ENCODE measurements around the gene GIMD1. TPM values are rescaled to one million over a fixed set of nuclear protein-coding genes. Genes with fewer than 3 reads are reported as not detected.

GIMD1 gene
- total RNA-seq, 4 donors from 2014 or later: not detected

DNA sequence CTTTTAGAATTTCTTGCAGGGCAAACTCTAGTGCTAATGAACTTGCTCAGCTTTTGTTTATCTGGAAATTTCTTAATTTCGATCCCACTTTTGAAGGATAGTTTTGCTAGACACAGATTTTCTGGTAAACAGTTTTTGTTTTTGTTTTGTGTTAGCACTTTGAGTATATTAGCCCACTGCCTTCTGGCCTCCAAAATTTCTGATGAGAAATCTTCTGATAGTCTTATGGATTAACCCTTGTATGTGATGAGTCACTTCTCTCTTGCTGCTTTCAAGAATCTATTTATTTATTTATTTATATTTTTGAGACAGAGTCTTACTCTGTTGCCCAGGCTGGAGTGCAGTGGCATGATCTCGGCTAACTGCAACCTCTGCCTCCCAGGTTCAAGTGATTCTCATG is 27.0 kb upstream of the GIMD1 start:
- H3K27me3 ChIP-seq: no peaks in the 10 kb centered on the region
- TF ChIP-seq, protein P1, sequence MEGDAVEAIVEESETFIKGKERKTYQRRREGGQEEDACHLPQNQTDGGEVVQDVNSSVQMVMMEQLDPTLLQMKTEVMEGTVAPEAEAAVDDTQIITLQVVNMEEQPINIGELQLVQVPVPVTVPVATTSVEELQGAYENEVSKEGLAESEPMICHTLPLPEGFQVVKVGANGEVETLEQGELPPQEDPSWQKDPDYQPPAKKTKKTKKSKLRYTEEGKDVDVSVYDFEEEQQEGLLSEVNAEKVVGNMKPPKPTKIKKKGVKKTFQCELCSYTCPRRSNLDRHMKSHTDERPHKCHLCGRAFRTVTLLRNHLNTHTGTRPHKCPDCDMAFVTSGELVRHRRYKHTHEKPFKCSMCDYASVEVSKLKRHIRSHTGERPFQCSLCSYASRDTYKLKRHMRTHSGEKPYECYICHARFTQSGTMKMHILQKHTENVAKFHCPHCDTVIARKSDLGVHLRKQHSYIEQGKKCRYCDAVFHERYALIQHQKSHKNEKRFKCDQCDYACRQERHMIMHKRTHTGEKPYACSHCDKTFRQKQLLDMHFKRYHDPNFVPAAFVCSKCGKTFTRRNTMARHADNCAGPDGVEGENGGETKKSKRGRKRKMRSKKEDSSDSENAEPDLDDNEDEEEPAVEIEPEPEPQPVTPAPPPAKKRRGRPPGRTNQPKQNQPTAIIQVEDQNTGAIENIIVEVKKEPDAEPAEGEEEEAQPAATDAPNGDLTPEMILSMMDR (IDR thresholded peaks at IDR 0.05): no peak
- no peak for TF ChIP-seq POLR2A (IDR thresholded peaks at IDR 0.05)
- no peak for DNase-seq
- H3K4me3 ChIP-seq: no peak overlapping the region
- no peaks in the 10 kb centered on the region for H3K36me3 ChIP-seq
- no peak overlapping the region for H3K27ac ChIP-seq
- H3K9me3 ChIP-seq: peaks cover 0 to 4% of the 10 kb centered on the region in 2 donors
- intact Hi-C loops (cut with DNase I; ENCODE audit: low total_unique reads): no loop called here
- no peaks in the 10 kb centered on the region for H3K4me1 ChIP-seq

DNA sequence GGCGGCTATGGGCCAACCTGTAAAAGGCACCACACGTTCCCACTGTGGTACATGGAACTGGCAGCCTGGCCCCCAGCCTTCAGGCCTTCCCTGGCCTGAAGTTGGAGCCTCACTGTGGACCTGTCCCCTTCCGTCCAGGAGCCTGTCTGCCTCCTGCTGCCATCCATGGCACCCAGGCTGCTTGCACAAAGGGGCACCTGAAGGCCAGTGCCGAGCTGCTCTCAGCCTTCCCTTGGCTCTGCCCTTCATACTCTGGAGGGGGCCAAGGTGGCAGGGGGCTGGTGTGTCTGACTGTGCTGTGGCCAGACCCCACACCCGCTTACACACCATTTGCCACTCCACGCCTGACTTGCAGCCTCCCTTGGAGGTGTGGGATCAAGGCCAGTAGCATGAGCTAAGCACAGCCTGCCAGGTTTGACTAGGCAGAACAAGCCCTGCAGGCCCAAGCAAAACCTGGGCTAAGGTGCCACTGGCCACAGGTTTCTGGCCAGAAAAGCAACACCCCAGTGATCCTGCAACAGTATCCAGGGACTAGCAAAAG is 17.3 kb upstream of the GIMD1 start:
- TF ChIP-seq, protein P1 (IDR thresholded peaks at IDR 0.05): no peak
- no peak for TF ChIP-seq POLR2A (IDR thresholded peaks at IDR 0.05)
- intact Hi-C loops (cut with DNase I; ENCODE audit: low total_unique reads): no loop called here
- DNase-seq: no peak

DNA sequence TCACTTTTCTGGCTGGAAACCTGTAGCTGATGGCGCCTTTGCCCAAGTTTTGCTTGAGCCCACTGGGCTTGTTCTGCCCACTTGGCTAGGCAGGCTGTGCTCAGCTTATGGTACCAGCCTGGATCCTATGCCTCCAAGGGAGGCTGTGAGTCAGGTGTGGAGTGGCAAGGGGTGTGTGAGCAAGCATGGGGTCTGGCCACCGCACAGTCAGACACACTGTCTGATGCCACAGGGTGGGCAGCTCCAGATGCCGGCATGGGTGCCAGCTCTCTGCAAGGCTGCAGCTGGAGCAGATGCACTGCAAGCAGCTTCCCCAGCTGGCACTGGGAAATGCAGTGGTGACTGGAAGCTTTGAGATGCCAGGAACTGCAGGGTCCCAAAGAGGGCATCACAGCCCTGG is 16.3 kb upstream of the GIMD1 start:
- intact Hi-C loops (cut with DNase I; ENCODE audit: low total_unique reads): no loop called here
- TF ChIP-seq, protein P1 (IDR thresholded peaks at IDR 0.05): no peak
- TF ChIP-seq POLR2A (IDR thresholded peaks at IDR 0.05): no peak
- Histone ChIP-seq H3K27me3 (no peaks in the 10 kb centered on the region), H3K4me3 (no peak overlapping the region), H3K9me3 (no peaks in the 10 kb centered on the region), H3K4me1 (no peaks in the 10 kb centered on the region), H3K36me3 (no peaks in the 10 kb centered on the region), H3K27ac (no peak overlapping the region)
- no peak for DNase-seq

More for the DNA sequence above, 17.3 kb upstream of the GIMD1 start:
- Histone ChIP-seq H3K36me3 (no peaks in the 10 kb centered on the region), H3K27ac (no peak overlapping the region), H3K4me1 (no peaks in the 10 kb centered on the region), H3K27me3 (no peaks in the 10 kb centered on the region), H3K4me3 (no peak overlapping the region), H3K9me3 (no peaks in the 10 kb centered on the region)

DNA sequence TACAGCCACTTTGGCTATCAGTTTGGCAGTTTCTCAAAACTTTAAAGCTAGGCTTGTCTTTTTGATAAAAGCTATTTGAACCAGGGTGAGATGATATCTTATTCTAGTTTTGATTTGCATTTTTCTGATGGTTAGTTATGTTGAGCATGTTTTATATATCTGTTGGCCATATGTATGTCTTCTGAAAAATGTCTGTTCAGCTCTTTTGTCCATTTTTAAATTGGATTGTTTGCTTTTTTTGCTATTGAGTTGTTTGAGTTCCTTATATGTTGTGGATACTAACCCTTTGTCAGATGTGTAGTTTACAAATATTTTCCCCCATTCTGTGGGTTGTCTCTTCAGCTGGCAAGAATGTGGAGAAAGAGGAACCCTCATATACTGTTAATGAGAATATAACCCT is 11.6 kb upstream of the GIMD1 start:
- H3K9me3 ChIP-seq: no peaks in the 10 kb centered on the region
- no peak for DNase-seq
- H3K27me3 ChIP-seq: no peaks in the 10 kb centered on the region
- intact Hi-C loops (cut with DNase I; ENCODE audit: low total_unique reads): no loop called here
- no peaks in the 10 kb centered on the region for H3K4me1 ChIP-seq
- H3K4me3 ChIP-seq: no peak overlapping the region
- H3K27ac ChIP-seq: no peak overlapping the region
- H3K36me3 ChIP-seq: no peaks in the 10 kb centered on the region
- TF ChIP-seq POLR2A (IDR thresholded peaks at IDR 0.05): no peak
- TF ChIP-seq, protein P1 (IDR thresholded peaks at IDR 0.05): no peak

DNA sequence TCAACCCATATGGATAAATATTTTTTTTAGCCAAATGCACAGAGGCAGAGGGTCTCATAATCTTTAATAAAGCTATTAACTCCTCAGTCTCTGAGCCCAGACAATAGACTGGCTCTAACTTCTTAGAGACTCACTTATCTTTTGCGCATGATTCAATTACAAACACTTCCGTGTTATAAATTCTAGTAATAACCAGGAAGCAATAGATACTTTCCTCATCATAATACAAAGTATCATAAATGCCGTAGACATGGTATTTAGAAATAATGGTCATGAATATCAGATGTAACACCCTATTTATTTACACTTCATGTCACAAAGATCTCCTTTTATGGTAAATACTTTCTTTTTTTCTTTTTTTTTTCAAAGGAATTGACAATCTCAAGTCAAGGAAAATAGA is 4.4 kb upstream of the GIMD1 start:
- no peak for DNase-seq
- no peaks in the 10 kb centered on the region for H3K9me3 ChIP-seq
- no peak overlapping the region for H3K4me3 ChIP-seq
- no peak overlapping the region for H3K27ac ChIP-seq
- H3K27me3 ChIP-seq: no peaks in the 10 kb centered on the region
- H3K4me1 ChIP-seq: no peaks in the 10 kb centered on the region
- TF ChIP-seq POLR2A (IDR thresholded peaks at IDR 0.05): no peak
- TF ChIP-seq, protein P1 (IDR thresholded peaks at IDR 0.05): no peak
- intact Hi-C loops (cut with DNase I; ENCODE audit: low total_unique reads): no loop called here
- no peaks in the 10 kb centered on the region for H3K36me3 ChIP-seq
